ENCODE measurements around the gene C2orf68. TPM values are rescaled to one million over a fixed set of nuclear protein-coding genes. Genes with fewer than 3 reads are reported as not detected.

C2orf68 gene
- total RNA-seq, 1 donor from 2014 or later = 21.3 TPM

DNA sequence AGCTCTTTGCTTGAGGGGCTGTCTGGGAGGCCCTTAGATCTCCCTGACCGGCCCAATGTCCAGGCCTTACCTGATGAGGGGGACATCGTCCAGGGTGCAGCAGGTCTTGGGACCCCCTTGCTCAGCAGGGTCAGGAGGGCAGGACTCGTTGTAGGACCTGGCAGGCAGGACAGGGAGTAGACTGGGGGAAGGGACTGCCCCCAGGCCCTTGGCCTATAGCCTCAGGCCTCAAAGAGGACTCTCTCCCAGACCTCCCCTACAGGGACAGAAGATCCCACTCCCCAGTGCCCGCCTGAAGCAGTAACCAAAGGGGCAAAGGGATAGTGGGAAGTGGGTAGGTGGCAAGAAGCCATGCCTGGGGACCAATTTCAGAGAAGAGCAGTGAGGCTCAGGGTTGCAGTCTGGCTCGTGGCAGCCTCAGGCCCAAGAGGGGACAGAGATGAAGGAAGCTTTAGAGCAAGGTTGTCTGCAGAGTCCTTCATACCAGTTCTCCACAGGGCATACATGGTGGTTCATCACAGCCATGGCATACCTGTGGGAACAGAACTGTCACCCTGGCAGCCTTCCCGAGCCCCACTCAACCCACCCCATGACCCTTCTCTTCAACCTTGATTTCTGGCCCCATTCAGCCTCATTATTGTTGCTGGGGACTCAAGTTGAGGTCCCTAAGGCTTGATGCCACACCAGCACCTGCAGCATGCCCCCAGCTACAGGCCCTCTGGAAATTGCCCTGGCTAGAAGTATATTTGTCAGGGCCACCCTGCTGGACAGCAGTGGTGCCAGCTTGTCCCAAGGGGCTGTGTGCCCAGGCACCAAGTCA lies 10.7 kb downstream of the C2orf68 start:
- H3K9me3 Mint-ChIP-seq (ENCODE audit: low read depth) = no peaks in the 10 kb centered on the region
- peak overlapping the region; percentile 83 for H3K4me3 Mint-ChIP-seq (ENCODE audit: unreplicated experiment)
- TF ChIP-seq, protein P1, sequence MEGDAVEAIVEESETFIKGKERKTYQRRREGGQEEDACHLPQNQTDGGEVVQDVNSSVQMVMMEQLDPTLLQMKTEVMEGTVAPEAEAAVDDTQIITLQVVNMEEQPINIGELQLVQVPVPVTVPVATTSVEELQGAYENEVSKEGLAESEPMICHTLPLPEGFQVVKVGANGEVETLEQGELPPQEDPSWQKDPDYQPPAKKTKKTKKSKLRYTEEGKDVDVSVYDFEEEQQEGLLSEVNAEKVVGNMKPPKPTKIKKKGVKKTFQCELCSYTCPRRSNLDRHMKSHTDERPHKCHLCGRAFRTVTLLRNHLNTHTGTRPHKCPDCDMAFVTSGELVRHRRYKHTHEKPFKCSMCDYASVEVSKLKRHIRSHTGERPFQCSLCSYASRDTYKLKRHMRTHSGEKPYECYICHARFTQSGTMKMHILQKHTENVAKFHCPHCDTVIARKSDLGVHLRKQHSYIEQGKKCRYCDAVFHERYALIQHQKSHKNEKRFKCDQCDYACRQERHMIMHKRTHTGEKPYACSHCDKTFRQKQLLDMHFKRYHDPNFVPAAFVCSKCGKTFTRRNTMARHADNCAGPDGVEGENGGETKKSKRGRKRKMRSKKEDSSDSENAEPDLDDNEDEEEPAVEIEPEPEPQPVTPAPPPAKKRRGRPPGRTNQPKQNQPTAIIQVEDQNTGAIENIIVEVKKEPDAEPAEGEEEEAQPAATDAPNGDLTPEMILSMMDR (IDR thresholded peaks at IDR 0.05) = no peak
- peak overlapping the region; percentile 80 for H3K27ac Mint-ChIP-seq (ENCODE audit: unreplicated experiment)
- H3K27me3 Mint-ChIP-seq (ENCODE audit: low read depth) = no peaks in the 10 kb centered on the region
- no peak for DNase-seq (ENCODE audit: low spot score)
- peaks cover 55% of the 10 kb centered on the region for H3K4me1 Mint-ChIP-seq (ENCODE audit: low read depth)
- H3K36me3 Mint-ChIP-seq (ENCODE audit: low read depth) = no peaks in the 10 kb centered on the region

DNA sequence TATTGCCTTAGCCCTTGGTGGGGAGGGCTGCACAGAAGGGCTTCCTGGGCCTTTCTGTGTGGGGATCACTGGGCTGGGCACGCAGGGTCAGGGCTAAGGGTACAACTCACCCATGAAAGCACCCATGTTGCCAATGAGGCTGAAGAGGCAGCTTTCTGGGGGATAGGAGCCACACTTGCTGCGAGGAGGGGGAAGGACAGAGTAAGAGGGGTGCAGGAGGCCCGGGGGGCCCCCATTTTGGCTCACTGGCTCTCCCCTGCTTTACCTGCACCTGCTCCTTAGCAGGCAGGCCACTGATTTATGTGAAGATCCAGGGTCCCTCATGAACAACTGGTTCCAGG lies 11.7 kb downstream of the C2orf68 start:
- Mint-ChIP-seq H3K36me3 (ENCODE audit: low read depth) (no peaks in the 10 kb centered on the region), H3K27ac (ENCODE audit: unreplicated experiment) (no peak overlapping the region), H3K27me3 (ENCODE audit: low read depth) (no peaks in the 10 kb centered on the region), H3K4me3 (ENCODE audit: unreplicated experiment) (no peak overlapping the region), H3K9me3 (ENCODE audit: low read depth) (no peaks in the 10 kb centered on the region), H3K4me1 (ENCODE audit: low read depth) (peaks cover 50% of the 10 kb centered on the region)
- DNase-seq (ENCODE audit: low spot score) = no peak
- TF ChIP-seq, protein P1 (IDR thresholded peaks at IDR 0.05) = no peak

- no peak overlapping the region for H3K27ac Mint-ChIP-seq (ENCODE audit: unreplicated experiment)
- no peak for DNase-seq (ENCODE audit: low spot score)
- TF ChIP-seq, protein P1 (IDR thresholded peaks at IDR 0.05) = no peak
- H3K4me3 Mint-ChIP-seq (ENCODE audit: unreplicated experiment) = no peak overlapping the region
- H3K27me3 Mint-ChIP-seq (ENCODE audit: low read depth) = no peaks in the 10 kb centered on the region
- peaks cover 50% of the 10 kb centered on the region for H3K4me1 Mint-ChIP-seq (ENCODE audit: low read depth)
- no peaks in the 10 kb centered on the region for H3K9me3 Mint-ChIP-seq (ENCODE audit: low read depth)
- no peaks in the 10 kb centered on the region for H3K36me3 Mint-ChIP-seq (ENCODE audit: low read depth)
Observed at GRCh38 chr2:85599468-85600234, 12.2 kb downstream of the C2orf68 start.

DNA sequence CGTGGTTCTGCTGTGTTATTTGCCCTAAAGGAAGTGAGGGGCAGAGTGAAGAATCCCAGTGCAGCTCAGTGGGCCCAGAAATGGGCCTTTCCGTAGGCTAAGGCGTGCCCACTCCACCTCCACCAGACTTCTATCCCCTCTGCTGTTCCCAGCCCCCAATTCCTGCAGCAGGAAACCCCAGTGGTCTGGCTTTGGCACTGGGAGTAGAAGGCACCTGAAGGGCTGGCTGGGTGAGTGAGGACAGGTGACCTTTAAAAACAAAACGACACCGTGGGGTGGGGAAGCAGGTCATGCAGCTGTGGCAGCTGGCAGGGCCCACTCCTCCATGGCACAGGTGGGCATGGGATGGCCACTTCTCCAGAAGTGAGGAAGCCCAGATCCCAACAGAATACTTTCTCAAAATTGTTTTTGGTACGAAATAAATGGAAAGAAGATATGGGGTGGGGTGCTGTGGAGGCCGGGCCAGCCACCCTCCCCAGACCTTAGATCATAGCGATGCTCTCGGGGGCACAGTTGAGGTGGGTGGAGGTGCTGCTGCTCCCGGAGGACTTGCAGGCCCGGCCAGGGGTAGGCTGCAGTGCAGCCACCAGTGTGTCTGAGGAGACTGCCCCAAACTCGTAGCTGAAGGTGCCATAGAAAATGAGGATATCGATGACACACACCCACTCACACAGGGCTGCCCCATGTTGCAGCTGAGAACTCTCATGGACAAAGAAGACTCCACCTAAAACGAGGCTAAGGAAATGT lies 13.1 kb downstream of the C2orf68 start:
- H3K4me1 Mint-ChIP-seq (ENCODE audit: low read depth) = peaks cover 46% of the 10 kb centered on the region
- H3K4me3 Mint-ChIP-seq (ENCODE audit: unreplicated experiment) = no peak overlapping the region
- no peaks in the 10 kb centered on the region for H3K27me3 Mint-ChIP-seq (ENCODE audit: low read depth)
- TF ChIP-seq, protein P1 (IDR thresholded peaks at IDR 0.05) = no peak
- H3K27ac Mint-ChIP-seq (ENCODE audit: unreplicated experiment) = no peak overlapping the region
- H3K36me3 Mint-ChIP-seq (ENCODE audit: low read depth) = no peaks in the 10 kb centered on the region
- no peaks in the 10 kb centered on the region for H3K9me3 Mint-ChIP-seq (ENCODE audit: low read depth)
- DNase-seq (ENCODE audit: low spot score) = no peak

GRCh38 chr2:85597241-85597640 lies 14.6 kb downstream of the C2orf68 start:
- TF ChIP-seq, protein P1 (IDR thresholded peaks at IDR 0.05) = no peak
- H3K4me1 Mint-ChIP-seq (ENCODE audit: low read depth) = peaks cover 39% of the 10 kb centered on the region
- no peaks in the 10 kb centered on the region for H3K9me3 Mint-ChIP-seq (ENCODE audit: low read depth)
- no peaks in the 10 kb centered on the region for H3K27me3 Mint-ChIP-seq (ENCODE audit: low read depth)
- H3K36me3 Mint-ChIP-seq (ENCODE audit: low read depth) = no peaks in the 10 kb centered on the region
- H3K27ac Mint-ChIP-seq (ENCODE audit: unreplicated experiment) = no peak overlapping the region
- peak overlapping the region; percentile 98 for H3K4me3 Mint-ChIP-seq (ENCODE audit: unreplicated experiment)
- DNase-seq (ENCODE audit: low spot score) = no peak
